Measurements from ENCODE around the gene ARPC1B. TPM values are rescaled to one million over a fixed set of nuclear protein-coding genes. Genes with fewer than 3 reads are reported as not detected.
A peak's percentile ranks its signal among the peaks of the same experiment; 100 is the strongest.

Gene ARPC1B
- total RNA-seq, 1 donor from 2014 or later: 44.9 TPM

DNA sequence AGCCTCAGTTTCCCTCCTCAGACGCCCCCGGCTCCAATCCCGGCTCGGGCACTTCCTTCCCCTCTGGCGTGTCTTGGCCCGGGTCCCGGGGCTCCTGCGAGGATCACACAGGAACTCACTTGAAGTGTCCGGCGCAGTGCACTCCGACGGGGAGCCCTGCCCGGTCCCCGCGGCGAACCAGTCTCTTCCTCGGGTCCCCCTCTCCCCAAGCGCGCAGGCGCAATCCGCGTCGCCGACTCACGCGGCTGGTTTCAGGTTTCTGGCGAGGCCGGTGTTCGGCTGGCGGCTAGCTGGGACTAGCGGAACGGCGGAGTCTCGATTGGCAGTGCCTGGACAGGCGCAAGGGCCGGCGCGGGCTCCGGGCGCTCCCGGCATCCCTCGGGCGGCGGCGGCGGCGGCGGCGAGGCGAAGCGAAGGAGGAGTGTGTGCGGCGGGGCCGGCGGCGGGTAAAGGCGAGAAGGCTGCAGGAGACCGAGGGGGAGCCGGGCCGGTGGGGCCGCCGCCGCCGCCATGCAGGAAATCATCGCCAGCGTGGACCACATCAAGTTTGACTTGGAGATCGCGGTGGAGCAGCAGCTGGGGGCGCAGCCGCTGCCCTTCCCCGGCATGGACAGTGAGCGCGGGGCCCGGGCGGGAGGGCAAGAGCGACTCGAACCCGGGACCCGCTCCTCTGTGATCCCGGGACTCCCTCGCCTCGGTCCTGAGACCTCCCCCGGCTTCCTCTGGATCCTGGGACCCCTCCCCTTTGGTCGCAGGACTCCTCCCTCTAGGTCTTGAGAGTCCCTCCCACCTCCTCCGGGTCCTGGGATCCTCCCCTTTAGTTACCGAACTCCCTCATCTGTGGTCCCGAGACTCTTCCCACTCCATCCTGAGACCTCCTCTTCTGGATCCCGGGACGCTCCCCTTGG lies 64.3 kb downstream of the ARPC1B start, which contains the start of the genes CPSF4 and PTCD1:
Gene CPSF4, plus strand, starts transcription at position 371 of the 908 bp plus-strand sequence. Its CDS starts 140 bp downstream, at position 511.
Gene PTCD1, minus strand, starts transcription at position 226 of the 908 bp plus-strand sequence. CDS start 3,556 bp downstream, outside the sequence.
- Histone ChIP-seq H3K9me3 (ENCODE audit: control insufficient read depth in 3 of 3, low read length in 3 of 3) (no peaks in the 10 kb centered on the region), H3K4me1 (ENCODE audit: control insufficient read depth in 3 of 3, insufficient read depth in 3 of 3, low read length in 3 of 3) (peaks cover 24 to 33% (median 27%) of the 10 kb centered on the region in 3 donors), H3K27me3 (ENCODE audit: control insufficient read depth in 3 of 3, insufficient read depth in 3 of 3, low read length in 3 of 3) (no peaks in the 10 kb centered on the region), H3K4me3 (ENCODE audit: low read length in 3 of 3) (peak within 1 kb of the TSS; percentile 91 to 96 (median 95)), H3K9ac (ENCODE audit: low read depth in 1 of 3, low read length in 3 of 3) (peak within 1 kb of the TSS; percentile 95 to 98 (median 97)), H3K27ac (ENCODE audit: low read depth, low read length) (peak within 1 kb of the TSS; percentile 91), H3K36me3 (ENCODE audit: control insufficient read depth in 3 of 3, insufficient read depth in 3 of 3, low read length in 3 of 3) (peaks cover 10 to 19% (median 15%) of the 10 kb centered on the region in 3 donors)

DNA sequence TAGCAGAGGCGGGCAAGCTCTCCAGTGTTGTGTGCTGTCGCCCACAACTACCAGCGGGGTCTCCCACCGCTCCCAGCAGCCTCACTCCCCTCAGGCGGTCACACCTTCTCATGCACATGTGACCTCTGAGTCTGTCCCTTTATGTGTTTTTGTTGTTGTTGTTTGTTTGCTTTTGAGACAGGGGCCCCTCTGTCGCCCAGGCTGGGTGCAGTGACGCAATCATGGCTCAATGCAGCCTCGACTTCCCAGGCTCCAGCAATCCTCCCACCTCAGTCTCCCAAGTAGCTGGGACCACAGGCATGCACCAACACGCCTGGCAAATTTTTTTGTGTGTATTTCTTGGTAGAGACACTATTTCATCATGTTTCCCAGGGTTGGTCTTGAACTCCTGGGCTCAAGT lies 65.7 kb downstream of the ARPC1B start:
- peaks cover 24 to 33% (median 27%) of the 10 kb centered on the region in 3 donors for H3K4me1 ChIP-seq (ENCODE audit: control insufficient read depth in 3 of 3, insufficient read depth in 3 of 3, low read length in 3 of 3)
- H3K27ac ChIP-seq (ENCODE audit: low read depth, low read length): peak overlapping the region; percentile 91
- no peaks in the 10 kb centered on the region for H3K27me3 ChIP-seq (ENCODE audit: control insufficient read depth in 3 of 3, insufficient read depth in 3 of 3, low read length in 3 of 3)
- no peaks in the 10 kb centered on the region for H3K9me3 ChIP-seq (ENCODE audit: control insufficient read depth in 3 of 3, low read length in 3 of 3)
- peaks cover 7 to 22% (median 11%) of the 10 kb centered on the region in 3 donors for H3K36me3 ChIP-seq (ENCODE audit: control insufficient read depth in 3 of 3, insufficient read depth in 3 of 3, low read length in 3 of 3)
- H3K4me3 ChIP-seq (ENCODE audit: low read length in 3 of 3): peak overlapping the region; percentile 91 to 96 (median 95)
- H3K9ac ChIP-seq (ENCODE audit: low read depth in 1 of 3, low read length in 3 of 3): peak overlapping the region; percentile 48 to 98 (median 97)

Other genes with a start within 250 kb of the ARPC1B start
- 9.9 TPM for gene SMURF1, start 230.6 kb upstream of the ARPC1B start, total RNA-seq
- not detected for gene KPNA7, start 166.6 kb upstream of the ARPC1B start, total RNA-seq
- gene MYH16, start 101.9 kb upstream of the ARPC1B start, total RNA-seq: not detected
- 53.2 TPM for gene ARPC1A, start 48.8 kb upstream of the ARPC1B start, total RNA-seq
- gene PDAP1, start 33.9 kb downstream of the ARPC1B start, total RNA-seq: 10.4 TPM
- 44.4 TPM for gene BUD31, start 34.2 kb downstream of the ARPC1B start, total RNA-seq
- gene PTCD1, start 64.1 kb downstream of the ARPC1B start, total RNA-seq: 5.7 TPM
- 29.2 TPM for gene CPSF4, start 64.2 kb downstream of the ARPC1B start, total RNA-seq
- gene ATP5MF, start 91.4 kb downstream of the ARPC1B start, total RNA-seq: 667 TPM
- 13.6 TPM for gene ZNF789, start 98.2 kb downstream of the ARPC1B start, total RNA-seq
- 39.7 TPM for gene ZNF394, start 125.6 kb downstream of the ARPC1B start, total RNA-seq
- gene ZKSCAN5, start 129.9 kb downstream of the ARPC1B start, total RNA-seq: 8.9 TPM
- 6.8 TPM for gene FAM200A, start 177.4 kb downstream of the ARPC1B start, total RNA-seq
- gene ZNF655, start 183.9 kb downstream of the ARPC1B start, total RNA-seq: 31.3 TPM
- 0.52 TPM for gene TMEM225B, start 223.5 kb downstream of the ARPC1B start, total RNA-seq
- 11.0 TPM for gene ZSCAN25, start 242.2 kb downstream of the ARPC1B start, total RNA-seq

Data from skeletal muscle tissue (tissue), 4 donors.